GM19395 (cell line): ENCODE results near the gene KAT6B.

Source experiments
- ATAC-seq: cut with Tn5 transposase; IDR thresholded peaks from one replicate; pipeline ENCODE4 v1.9.1; 2021; ENCODE audit warnings: mild to moderate bottlenecking, moderate library complexity; ENCODE audit not compliant: unreplicated experiment

KAT6B gene

DNA sequence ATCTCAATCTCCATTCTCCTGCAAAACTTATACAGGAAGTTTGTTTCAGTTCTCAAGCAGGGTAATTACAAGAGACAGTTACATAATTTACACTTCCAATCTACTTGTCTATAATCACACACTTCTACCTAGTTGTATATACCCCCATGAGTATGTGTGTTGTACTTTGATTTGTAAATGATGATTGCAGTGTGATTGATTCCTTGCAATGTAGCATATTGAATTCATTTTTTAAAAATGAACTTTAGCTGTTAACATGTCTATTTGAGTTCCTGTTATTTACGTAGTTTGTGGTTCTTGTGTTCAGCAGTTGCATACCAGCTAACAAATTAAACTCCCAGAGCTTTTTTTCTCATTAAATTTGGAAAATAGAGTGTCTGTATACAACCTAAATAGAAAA, 182.6 kb downstream of the KAT6B start:
- no peak for ATAC-seq

DNA sequence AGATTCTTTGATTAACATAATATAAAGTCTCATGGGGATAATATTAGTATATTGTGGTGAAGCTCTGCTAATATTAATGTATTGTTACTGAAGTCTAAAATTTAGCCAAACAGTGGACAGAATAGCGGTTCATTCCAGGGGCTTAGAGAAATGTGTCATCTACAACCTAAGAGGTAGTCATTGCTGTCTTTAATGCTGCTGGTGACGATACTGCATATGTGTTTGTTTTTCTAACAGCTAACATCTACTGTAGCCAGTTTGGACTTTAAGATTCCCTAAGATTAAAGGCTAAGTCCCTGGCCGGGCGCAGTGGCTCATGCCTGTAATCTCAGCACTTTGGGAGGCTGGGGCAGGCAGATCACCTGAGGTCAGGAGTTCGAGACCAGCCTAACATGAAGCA, 183.0 kb downstream of the KAT6B start:
- ATAC-seq: no peak

DNA sequence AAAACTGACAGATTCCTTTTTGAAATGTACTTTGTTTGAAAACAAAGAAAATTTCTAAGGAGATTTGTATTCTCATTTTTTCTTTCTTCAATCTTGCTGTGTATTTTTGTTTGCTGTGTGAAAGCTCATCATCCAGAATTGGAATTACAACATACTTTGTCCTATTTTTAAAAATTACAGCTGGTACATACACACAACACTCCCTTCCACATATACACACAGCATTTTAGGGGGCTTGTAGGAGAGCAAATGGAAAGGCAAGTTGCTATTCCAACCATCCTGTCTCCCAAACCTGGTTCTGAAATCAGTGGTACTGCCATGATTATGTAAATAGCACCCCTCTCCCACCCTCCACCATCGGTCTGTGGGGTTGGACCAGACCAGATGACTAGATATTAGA, 184.0 kb downstream of the KAT6B start:
- ATAC-seq: no peak

GRCh38 chr10:75011221-75011620, 184.8 kb downstream of the KAT6B start:
- peak; percentile 41 for ATAC-seq

GRCh38 chr10:75012471-75012870, 186.1 kb downstream of the KAT6B start:
- no peak for ATAC-seq

- no peak for ATAC-seq
Observed at GRCh38 chr10:75013007-75013406, 186.6 kb downstream of the KAT6B start.

- no peak for ATAC-seq
Observed at GRCh38 chr10:75013522-75013921, 187.1 kb downstream of the KAT6B start.

DNA sequence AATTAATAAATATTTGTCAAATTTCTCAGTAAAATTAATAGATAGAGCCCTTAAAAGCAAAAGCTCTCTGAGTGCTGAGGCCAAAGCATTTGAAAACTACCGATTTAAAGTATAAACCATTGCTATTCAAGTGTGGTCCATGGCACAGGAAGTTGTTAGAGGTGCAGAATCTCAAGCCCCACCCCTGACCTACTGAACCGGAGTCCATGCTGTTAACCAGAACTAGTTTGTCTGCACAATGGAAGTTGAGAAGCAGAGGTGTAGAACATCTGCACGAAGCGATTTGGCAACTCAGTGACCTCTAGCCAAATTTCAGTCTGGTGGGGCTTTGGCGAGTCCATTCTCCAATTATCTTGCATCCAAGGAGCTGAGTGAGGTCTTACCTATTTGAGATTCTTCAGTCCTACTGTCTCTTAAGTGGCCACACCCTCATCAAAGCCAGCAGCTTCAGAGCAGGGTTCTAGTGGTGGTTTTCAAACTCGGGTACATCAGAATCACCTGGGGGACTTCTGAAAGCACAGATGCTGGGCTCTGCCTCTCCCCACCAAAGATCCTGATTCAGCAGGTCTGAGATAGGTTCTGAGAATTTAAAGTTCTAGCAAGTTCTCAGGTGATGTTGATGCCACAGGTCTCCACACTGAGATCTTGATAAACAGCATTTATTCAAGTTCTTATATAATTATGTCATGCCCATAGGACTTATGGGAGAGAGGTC, 188.3 kb downstream of the KAT6B start:
- no peak for ATAC-seq

DNA sequence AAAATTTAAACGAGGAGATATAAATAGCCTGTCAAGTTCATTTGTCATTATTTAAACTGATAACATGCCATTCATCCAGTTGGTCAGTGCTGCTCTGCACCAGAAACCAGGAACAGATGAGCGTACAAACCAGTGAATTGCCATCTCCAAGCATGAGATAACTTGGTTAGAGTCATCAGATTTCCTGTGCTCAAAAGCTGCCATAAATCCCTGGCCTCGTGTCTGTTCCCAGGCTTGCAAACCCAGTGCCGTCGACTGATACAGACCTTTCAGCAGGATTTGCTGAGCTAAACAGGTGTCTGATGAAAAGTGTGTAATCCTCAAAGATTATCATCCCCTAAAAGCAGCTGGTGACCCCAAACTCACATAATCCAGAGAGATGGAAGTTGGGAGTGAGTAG, 189.0 kb downstream of the KAT6B start:
- no peak for ATAC-seq

GRCh38 chr10:75016325-75016724, 189.9 kb downstream of the KAT6B start:
- ATAC-seq: no peak

DNA sequence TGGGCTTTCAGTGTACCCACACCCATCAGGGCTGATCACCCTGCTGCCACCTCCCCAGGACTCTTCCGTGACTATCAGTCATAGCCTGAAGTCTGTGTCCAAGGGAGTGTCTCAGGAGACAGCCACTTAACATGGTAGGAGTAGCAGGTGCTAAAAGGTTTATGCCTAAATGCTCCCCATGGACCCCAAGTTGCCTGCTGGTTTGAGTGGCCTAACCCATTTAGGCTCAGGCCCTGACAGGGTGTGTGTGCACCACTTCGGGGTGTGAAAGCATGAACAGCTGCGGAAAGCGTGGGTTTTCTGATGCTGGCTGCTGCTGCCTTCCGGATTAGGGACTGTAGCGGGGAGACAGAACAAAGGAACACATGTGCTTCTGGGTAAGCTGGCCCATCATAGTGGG, 191.9 kb downstream of the KAT6B start:
- ATAC-seq: no peak

DNA sequence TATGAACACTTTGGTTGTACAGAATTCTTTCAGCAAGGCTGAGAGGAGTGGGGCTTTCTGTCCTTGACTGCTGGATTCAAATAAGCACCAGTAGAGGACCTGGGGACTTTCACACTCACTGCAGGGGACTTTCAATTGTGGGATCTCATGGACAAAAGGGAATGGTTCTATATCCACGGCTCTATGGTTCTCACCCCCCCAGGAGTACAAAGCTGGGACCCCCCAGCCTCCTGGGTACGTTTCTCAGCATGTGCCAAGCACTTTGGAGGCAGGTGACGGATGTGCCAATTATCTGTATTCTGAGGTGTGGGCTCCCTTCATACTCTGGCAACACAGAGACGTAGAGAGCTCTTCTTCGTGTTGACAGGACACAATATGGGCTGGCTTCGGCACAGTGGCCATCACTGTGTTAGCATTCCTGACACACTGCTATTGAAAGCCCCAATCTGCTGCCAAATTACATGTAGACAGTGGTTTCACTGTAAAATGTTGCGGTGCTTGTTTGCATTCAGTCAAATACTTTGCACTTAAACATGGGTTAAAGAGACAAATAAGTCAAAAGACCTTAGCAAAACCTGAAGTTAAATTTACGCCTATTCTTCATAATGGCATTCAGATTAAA, 192.4 kb downstream of the KAT6B start:
- no peak for ATAC-seq

DNA sequence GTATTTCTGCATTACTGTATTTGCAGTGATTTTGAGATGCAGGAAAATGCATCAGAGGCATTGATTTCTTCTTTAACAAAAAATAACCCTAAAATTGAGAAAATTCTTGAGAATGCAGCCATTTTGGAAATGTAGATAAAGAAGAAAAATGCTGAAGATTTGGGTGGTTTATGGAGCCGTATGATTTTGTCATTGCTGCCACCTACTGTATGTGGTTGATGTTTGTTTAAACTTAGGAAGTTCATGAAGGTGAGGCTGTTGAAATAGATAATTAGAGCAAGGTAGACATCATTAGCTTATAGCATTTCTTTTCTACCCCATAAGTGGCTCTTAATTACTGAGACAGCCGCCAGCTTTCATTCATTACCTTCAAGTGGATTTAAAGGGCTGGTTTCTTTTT, 193.0 kb downstream of the KAT6B start:
- ATAC-seq: no peak

- ATAC-seq: no peak
Observed at GRCh38 chr10:75020168-75020567, 193.8 kb downstream of the KAT6B start.

DNA sequence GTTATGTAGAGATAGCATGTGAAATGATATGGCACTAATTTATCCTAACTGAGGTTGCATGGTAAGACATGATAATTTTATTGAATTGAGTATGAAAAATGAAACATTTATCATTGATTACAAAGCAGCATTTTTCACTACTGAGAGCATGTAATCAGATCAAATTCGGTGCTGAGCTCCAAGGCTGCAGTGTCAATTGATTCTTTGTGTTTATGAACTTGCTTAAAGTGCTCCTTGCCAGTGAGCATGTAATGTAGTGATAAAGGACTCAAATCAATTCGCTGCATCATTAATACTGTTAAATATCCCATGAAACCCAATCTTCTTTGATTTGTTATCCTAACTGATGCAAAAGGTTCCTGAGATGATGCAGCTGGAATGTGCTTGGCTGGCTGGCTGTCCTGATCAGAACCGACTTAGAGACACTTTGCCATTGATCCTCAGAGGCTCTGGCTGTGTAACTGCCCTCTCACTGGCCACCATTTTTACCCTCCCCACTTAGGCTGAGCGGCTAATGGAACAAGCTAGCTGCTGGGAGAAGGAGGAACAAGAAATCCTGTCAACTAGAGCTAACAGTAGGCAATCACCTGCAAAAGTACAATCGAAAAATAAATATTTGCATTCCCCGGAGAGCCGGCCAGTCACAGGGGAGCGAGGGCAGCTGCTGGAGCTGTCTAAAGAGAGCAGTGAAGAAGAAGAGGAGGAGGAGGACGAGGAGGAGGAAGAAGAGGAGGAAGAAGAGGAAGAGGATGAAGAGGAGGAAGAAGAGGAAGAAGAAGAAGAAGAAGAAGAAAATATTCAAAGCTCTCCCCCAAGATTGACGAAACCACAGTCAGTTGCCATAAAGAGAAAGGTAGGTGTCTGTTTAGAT, 195.2 kb downstream of the KAT6B start:
- no peak for ATAC-seq

DNA sequence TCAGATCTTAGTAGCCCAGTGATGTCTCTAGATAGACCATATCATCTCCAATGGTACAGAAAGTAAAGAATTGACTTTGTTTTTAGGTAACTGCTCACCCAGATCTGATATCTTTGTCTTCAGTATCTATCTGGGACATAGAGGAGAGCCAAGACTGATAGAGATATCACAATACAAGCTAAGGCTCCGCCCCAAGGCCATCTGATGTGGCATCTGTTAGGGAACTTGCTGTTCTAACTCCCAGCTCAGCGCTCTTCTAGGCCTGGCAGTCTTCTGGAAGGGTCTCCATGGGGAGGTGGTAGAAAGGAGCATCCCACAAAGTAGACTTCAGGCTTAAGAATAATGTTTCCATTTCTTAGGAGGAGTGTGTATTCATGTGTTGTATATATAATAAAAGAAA, 196.7 kb downstream of the KAT6B start:
- no peak for ATAC-seq

GRCh38 chr10:75024971-75025523, 198.6 kb downstream of the KAT6B start:
- ATAC-seq: no peak

GRCh38 chr10:75028049-75028448, 201.6 kb downstream of the KAT6B start:
- no peak for ATAC-seq

GRCh38 chr10:75028748-75029147, 202.3 kb downstream of the KAT6B start:
- ATAC-seq: no peak

DNA sequence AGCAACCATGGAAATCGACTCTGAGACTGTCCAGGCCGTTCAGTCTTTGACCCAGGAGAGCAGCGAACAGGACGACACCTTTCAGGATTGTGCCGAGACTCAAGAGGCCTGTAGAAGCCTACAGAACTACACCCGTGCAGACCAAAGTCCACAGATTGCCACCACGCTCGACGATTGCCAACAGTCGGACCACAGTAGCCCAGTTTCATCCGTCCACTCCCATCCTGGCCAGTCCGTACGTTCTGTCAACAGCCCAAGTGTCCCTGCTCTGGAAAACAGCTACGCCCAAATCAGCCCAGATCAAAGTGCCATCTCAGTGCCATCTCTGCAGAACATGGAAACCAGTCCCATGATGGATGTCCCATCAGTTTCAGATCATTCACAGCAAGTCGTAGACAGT, 203.0 kb downstream of the KAT6B start:
- no peak for ATAC-seq

DNA sequence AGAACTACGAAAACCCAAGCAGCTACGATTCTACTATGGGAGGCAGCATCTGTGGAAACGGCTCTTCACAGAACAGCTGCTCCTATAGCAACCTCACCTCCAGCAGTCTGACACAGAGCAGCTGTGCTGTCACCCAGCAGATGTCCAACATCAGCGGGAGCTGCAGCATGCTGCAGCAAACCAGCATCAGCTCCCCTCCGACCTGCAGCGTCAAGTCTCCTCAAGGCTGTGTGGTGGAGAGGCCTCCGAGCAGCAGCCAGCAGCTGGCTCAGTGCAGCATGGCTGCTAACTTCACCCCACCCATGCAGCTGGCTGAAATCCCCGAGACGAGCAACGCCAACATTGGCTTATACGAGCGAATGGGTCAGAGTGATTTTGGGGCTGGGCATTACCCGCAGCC, 203.5 kb downstream of the KAT6B start:
- ATAC-seq: no peak

- ATAC-seq: no peak
Observed at GRCh38 chr10:75030371-75030770, 204.0 kb downstream of the KAT6B start.
